T-helper 22 cell (primary cell): Measurements from ENCODE around the gene TIMM10.

Experiments
- DNase-seq: peaks from one replicate; pipeline ENCODE4 v3.0.0-alpha.2; 2020; ENCODE audit warnings: low read depth

The TIMM10 gene

GRCh38 chr11:57502376-57502775 is 28.2 kb downstream of the TIMM10 start:
- no peak for DNase-seq

- no peak for DNase-seq
Observed at GRCh38 chr11:57501953-57502352, 28.6 kb downstream of the TIMM10 start.

- no peak for DNase-seq
Observed at GRCh38 chr11:57500926-57501325, 29.6 kb downstream of the TIMM10 start.

GRCh38 chr11:57500515-57500914 is 30.0 kb downstream of the TIMM10 start:
- DNase-seq, result no peak

- no peak for DNase-seq
Observed at GRCh38 chr11:57499983-57500461, 30.5 kb downstream of the TIMM10 start.

- DNase-seq, result no peak
Observed at GRCh38 chr11:57499413-57499982, 31.1 kb downstream of the TIMM10 start.

GRCh38 chr11:57498540-57498939 is 32.0 kb downstream of the TIMM10 start:
- DNase-seq, result no peak

GRCh38 chr11:57497303-57498247 is 33.0 kb downstream of the TIMM10 start:
- DNase-seq, result no peak

- DNase-seq, result no peak
Observed at GRCh38 chr11:57496109-57496820, 34.3 kb downstream of the TIMM10 start.

GRCh38 chr11:57493507-57494503 is 36.7 kb downstream of the TIMM10 start:
- peak; percentile 41 for DNase-seq

GRCh38 chr11:57491371-57492061 is 39.0 kb downstream of the TIMM10 start:
- no peak for DNase-seq

- DNase-seq, result no peak
Observed at GRCh38 chr11:57490456-57491248, 39.9 kb downstream of the TIMM10 start.

GRCh38 chr11:57487920-57488659 is 42.5 kb downstream of the TIMM10 start:
- no peak for DNase-seq

- DNase-seq, result no peak
Observed at GRCh38 chr11:57487021-57487778, 43.4 kb downstream of the TIMM10 start.

GRCh38 chr11:57485217-57485990 is 45.1 kb downstream of the TIMM10 start:
- DNase-seq, result no peak

- DNase-seq, result no peak
Observed at GRCh38 chr11:57484141-57484710, 46.3 kb downstream of the TIMM10 start.

GRCh38 chr11:57483562-57483918 is 47.0 kb downstream of the TIMM10 start:
- no peak for DNase-seq
